ENCODE results near the gene DND1.
"Not testable (repeated sequence)": the region's sequence is repeated elsewhere in the genome, so short reads cannot be mapped to it uniquely, and the experiment has no call there.

DNA sequence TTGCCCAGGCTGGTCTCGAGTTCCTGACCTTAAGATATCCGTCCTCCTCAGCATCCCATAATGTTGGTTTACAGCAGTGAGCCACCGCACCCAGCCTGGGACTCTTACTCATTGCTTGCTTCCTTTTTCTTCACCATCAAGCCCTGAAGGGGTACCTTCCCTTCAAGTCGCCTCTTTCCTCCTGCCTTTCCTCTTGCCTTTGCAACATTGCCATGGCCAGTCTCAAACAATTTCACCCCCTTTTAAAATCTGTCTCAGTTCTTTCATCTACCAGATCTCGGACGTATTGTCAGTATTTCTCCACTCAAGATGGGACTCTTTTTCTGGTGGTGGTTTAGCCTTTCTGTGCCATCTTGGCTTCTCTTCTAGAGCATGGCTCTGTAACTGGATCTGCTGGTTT is 47.4 kb upstream of the DND1 start:
- not testable (repeated sequence) for TF ChIP-seq POLR2AphosphoS5 (IDR thresholded peaks at IDR 0.05)
- TF ChIP-seq, protein P1, sequence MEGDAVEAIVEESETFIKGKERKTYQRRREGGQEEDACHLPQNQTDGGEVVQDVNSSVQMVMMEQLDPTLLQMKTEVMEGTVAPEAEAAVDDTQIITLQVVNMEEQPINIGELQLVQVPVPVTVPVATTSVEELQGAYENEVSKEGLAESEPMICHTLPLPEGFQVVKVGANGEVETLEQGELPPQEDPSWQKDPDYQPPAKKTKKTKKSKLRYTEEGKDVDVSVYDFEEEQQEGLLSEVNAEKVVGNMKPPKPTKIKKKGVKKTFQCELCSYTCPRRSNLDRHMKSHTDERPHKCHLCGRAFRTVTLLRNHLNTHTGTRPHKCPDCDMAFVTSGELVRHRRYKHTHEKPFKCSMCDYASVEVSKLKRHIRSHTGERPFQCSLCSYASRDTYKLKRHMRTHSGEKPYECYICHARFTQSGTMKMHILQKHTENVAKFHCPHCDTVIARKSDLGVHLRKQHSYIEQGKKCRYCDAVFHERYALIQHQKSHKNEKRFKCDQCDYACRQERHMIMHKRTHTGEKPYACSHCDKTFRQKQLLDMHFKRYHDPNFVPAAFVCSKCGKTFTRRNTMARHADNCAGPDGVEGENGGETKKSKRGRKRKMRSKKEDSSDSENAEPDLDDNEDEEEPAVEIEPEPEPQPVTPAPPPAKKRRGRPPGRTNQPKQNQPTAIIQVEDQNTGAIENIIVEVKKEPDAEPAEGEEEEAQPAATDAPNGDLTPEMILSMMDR (IDR thresholded peaks at IDR 0.05 in 8 of 11, conservative IDR thresholded peaks at IDR 0.05 in 3 of 11), result not testable (repeated sequence)
